ENCODE measurements around the gene PRR19. TPM values are rescaled to one million over a fixed set of nuclear protein-coding genes. Genes with fewer than 3 reads are reported as not detected.

PRR19 gene
- total RNA-seq, 2 experiments from 2014 or later, result 0.38 to 0.49 TPM

GRCh38 chr19:42332059-42332458 lies 30.1 kb downstream of the PRR19 start:
- POLR2A ChIA-PET, result interaction anchor here (1.3 kb wide), 2 partner anchors 49 to 64 kb away, joined by 3 read pairs; no protein-coding TSS in a partner anchor
- CTCF ChIA-PET, result interaction anchor here (0.6 to 1.0 kb wide), 2 partner anchors 63 to 102 kb away, joined by 3 to 4 read pairs; no protein-coding TSS in a partner anchor
- DNase-seq (no peak), ATAC-seq (no peak)
- H3K27me3 Mint-ChIP-seq, result no peaks in the 10 kb centered on the region
- no peaks in the 10 kb centered on the region for H3K9me3 Mint-ChIP-seq
- no peak overlapping the region for H3K4me3 Mint-ChIP-seq
- H3K4me1 Mint-ChIP-seq (ENCODE audit: low read depth), result peaks cover 7% of the 10 kb centered on the region
- TF ChIP-seq CTCF (IDR thresholded peaks at IDR 0.05), result no peak
- no peak overlapping the region for H3K27ac Mint-ChIP-seq
- H3K36me3 Mint-ChIP-seq (ENCODE audit: low read depth), result no peaks in the 10 kb centered on the region
- intact Hi-C loops (cut with micrococcal nuclease), result no loop called here

- CTCF ChIA-PET, result interaction anchor here (1.0 kb wide), 1 partner anchor 101 kb away, joined by 4 read pairs; no protein-coding TSS in a partner anchor
- no peaks in the 10 kb centered on the region for H3K27me3 Mint-ChIP-seq
- no peak for TF ChIP-seq CTCF (IDR thresholded peaks at IDR 0.05)
Observed at GRCh38 chr19:42333018-42333417, 31.1 kb downstream of the PRR19 start.

GRCh38 chr19:42333975-42334696 lies 32.2 kb downstream of the PRR19 start:
- CTCF ChIA-PET, result no interaction called here
- no peak for ATAC-seq
- no peak for DNase-seq
- Mint-ChIP-seq H3K4me1 (ENCODE audit: low read depth) (peaks cover 1% of the 10 kb centered on the region), H3K9me3 (no peaks in the 10 kb centered on the region), H3K36me3 (ENCODE audit: low read depth) (no peaks in the 10 kb centered on the region), H3K4me3 (no peak overlapping the region), H3K27me3 (no peaks in the 10 kb centered on the region), H3K27ac (no peak overlapping the region)
- POLR2A ChIA-PET, result no interaction called here
- intact Hi-C loops (cut with micrococcal nuclease), result no loop called here
- TF ChIP-seq CTCF (IDR thresholded peaks at IDR 0.05), result no peak

More at GRCh38 chr19:42333018-42333417, 31.1 kb downstream of the PRR19 start:
- no peak overlapping the region for H3K27ac Mint-ChIP-seq
- H3K4me3 Mint-ChIP-seq, result no peak overlapping the region
- intact Hi-C loops (cut with micrococcal nuclease), result no loop called here
- H3K4me1 Mint-ChIP-seq (ENCODE audit: low read depth), result peaks cover 5% of the 10 kb centered on the region
- POLR2A ChIA-PET, result interaction anchor here (1.3 kb wide), 1 partner anchor 63 kb away, joined by 3 read pairs; no protein-coding TSS in a partner anchor
- H3K9me3 Mint-ChIP-seq, result no peaks in the 10 kb centered on the region
- ATAC-seq, result no peak
- no peaks in the 10 kb centered on the region for H3K36me3 Mint-ChIP-seq (ENCODE audit: low read depth)
- DNase-seq, result no peak

GRCh38 chr19:42334697-42335373 lies 32.9 kb downstream of the PRR19 start:
- no peaks in the 10 kb centered on the region for H3K27me3 Mint-ChIP-seq

More at GRCh38 chr19:42334697-42335373, 32.9 kb downstream of the PRR19 start:
- Mint-ChIP-seq H3K27ac (no peak overlapping the region), H3K4me3 (no peak overlapping the region), H3K4me1 (ENCODE audit: low read depth) (no peaks in the 10 kb centered on the region), H3K9me3 (no peaks in the 10 kb centered on the region), H3K36me3 (ENCODE audit: low read depth) (peaks cover 3% of the 10 kb centered on the region)
- intact Hi-C loops (cut with micrococcal nuclease), result no loop called here
- ChIA-PET CTCF (no interaction called here), POLR2A (no interaction called here)
- ATAC-seq (no peak), DNase-seq (no peak)
- TF ChIP-seq CTCF (IDR thresholded peaks at IDR 0.05), result no peak
